ENCODE data around the gene ZBTB40.

The ZBTB40 gene

DNA sequence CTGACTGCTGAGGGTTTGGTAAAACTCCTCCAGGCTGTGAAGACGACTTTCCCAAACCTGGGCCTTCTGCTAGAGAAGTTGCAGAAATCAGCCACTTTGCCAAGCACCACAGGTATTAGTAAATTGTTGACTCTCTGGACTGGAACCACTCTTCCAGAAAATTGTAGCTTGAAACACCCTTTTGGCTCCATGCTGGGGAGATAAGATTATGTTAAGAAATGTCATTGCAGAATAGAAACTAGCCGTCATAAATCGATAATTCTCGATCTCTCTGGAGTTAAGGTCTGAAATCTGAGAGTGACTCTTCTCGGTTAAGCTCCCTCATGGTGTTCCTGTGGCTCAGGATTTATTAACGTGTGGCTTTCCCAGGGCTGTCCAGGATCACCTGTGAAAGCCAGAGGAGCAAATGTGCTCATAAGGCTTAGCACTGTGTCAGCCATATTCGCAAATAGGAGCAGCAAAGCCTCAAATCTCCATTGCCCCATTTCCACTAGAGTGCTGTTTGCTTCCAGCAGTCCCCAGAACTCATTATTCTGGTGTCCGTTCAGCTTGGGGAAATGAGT, 54.6 kb downstream of the ZBTB40 start:
- DNase-seq (ENCODE audit: low read depth, low spot score): no peak

DNA sequence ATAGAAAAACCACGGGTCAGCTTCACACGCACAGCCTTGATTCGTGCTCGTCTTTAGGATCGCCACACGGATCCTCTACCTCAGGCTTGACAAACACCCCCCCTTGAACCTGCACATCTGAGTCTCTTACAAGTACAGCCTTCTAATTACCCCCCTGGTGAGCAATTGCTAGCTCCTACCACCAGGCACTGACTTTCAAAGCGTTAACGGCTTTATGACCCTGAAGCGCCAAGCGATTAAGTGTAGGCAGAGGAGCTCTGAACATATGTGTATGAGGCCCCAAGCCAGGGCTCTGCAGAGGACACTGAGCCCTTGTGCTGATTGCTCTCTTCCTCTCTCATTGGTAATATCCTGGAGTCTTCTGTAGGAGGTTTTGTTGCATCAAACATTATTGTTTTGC, 55.9 kb downstream of the ZBTB40 start:
- DNase-seq (ENCODE audit: low read depth, low spot score): no peak

DNA sequence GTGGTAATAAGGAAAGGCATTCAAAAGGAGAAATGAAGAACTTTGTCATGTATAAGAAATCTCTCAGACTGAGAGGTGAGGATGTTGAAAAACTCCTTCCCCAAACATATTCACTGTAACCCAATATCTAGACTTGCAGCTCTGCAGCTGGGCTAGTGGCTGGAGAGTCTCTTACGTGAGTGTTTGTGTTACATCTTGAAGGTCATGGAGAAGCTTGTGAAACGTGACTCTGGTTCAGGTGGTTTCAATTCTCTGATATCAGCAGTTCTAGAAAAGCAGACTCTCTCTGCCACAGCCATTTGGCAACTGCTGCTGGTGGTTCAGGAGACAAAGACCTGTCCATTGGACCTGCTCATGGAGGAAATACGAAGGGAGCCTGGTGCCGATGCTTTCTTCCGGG, 56.7 kb downstream of the ZBTB40 start:
- no peak for DNase-seq (ENCODE audit: low read depth, low spot score)

DNA sequence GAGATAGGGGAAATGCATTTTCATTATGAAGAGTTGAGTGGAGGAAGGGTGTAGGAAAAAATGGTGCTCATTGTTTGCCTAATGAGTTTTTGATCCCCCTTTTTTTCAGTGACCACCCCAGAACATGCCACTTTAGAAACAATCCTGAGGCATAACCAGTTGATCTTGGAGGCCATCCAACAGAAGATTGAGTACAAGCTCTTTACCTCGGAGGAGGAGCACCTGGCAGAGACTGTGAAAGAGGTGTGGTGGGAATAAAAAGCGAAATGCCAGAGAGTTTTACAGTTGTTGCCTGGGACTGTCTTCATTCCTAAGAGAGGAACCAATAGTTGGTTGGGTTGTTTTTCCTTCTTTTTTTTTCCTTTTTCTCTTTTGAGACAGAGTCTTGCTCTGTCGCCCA, 57.3 kb downstream of the ZBTB40 start:
- no peak for DNase-seq (ENCODE audit: low read depth, low spot score)

DNA sequence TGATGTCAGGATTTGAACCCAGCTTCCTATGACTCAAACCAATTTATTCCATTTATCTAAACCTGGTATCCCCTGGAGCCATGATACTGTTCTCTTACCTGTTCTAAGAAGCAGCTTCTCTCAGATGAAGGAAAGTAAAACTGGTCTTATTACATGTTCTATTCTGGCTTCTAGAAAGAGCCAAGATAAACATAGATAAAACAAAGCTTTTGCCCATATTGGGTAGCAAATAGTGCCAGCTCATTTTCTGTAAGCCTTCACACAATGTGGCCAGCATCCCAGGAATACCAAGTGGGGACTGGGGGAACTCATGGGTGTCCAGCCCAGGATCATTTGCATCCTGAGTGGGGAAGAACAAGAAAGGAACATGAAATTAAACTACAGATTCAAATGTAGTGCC, 58.2 kb downstream of the ZBTB40 start:
- DNase-seq (ENCODE audit: low read depth, low spot score): no peak

DNA sequence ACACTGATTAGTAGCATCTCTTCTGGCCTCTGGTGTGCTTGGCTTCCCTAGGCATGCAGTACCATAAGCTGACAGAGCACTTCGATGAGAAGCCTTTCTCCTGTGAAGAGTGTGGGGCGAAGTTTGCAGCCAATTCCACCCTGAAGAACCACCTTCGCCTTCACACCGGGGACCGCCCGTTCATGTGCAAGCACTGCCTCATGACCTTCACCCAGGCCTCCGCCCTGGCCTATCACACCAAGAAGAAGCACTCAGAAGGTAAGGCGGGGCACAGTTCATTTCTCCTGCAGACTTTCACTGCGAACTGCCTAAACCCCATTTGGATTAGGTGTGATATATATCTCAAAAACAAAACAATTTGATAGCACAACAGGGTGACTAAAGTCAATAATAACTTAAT, 61.2 kb downstream of the ZBTB40 start:
- no peak for DNase-seq (ENCODE audit: low read depth, low spot score)

DNA sequence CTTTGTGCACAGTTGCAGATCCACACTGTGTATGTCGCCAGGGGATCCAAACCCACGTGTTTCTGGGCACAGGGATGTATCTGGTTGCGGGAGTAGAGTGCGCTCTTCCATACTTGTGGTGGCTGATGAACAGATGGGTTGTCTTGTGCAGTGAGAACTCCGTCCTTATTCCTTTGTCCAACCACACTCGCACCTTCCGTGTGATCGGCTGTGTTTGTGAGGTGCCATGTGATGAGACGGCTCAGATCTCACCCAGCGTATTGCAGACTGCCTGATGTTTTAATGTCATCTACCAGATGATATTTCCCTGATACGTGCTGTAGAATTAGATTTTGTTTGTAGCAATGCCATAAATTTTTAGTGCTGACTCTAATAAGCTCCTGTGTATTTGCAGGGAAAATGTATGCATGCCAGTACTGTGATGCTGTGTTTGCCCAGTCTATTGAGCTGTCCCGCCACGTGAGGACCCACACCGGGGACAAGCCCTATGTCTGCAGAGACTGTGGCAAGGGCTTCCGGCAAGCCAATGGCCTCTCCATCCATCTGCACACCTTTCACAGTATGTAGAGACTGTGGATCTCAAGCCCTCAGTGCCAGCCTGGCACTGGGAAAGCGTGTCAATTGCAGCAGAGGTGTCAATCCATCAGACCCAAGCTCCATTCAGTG, 65.4 kb downstream of the ZBTB40 start:
- no peak for DNase-seq (ENCODE audit: low read depth, low spot score)

DNA sequence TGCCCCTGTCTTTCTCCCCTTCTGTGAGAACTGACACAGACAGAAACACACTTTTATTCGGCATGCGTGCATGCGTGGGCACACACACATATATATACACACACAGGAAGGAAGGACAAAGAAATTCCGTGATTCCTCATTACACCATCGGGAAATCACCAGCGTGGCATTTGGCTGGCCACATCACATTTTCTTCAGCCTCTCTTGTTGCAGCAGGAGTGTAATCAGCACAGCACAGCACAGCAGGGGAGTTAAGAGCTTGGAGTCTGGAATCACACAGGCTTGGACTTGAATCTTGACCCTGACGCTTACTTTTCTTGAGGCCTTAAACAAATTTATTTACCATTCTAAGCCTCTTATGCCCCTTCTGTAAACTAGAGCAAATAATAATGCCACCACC, 66.3 kb downstream of the ZBTB40 start:
- DNase-seq (ENCODE audit: low read depth, low spot score): no peak

DNA sequence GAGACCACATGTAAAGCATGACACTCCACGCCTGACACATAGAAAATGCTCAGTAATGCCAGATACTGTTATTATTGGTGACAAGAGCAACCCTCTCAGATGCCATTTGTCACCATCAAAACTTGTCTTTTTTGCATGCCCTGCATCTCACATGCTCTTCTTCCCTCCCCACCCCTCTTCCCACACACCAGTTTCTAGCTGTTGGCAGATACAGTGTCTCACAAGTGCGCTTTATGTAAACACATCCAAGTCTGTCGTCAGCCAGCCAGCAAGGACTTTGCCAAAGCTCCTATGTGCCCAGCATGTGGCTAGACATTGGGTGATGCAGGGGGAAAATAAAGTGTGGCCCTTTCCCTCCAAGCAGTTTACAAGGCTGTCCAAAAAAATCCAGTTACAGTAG, 66.7 kb downstream of the ZBTB40 start:
- no peak for DNase-seq (ENCODE audit: low read depth, low spot score)

DNA sequence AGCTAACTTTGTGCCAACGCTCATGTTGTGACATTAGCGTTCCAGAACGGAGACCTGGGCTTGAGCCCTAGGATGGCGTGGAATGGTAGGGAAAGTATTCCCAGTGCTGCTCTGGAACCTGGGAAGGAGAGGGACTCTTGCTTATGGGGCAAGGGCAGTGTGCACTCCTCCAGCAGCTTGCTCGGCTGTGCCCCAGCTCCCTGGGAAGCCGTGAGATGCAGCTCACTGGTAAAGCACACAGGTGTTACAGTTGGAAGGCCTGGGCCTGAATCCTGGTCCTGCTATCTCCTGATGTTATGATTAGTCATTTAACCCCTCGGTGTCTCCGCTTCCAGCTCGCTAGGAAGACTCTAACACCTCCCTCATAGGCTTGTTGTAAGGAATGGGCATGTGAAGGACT, 69.2 kb downstream of the ZBTB40 start:
- no peak for DNase-seq (ENCODE audit: low read depth, low spot score)

DNA sequence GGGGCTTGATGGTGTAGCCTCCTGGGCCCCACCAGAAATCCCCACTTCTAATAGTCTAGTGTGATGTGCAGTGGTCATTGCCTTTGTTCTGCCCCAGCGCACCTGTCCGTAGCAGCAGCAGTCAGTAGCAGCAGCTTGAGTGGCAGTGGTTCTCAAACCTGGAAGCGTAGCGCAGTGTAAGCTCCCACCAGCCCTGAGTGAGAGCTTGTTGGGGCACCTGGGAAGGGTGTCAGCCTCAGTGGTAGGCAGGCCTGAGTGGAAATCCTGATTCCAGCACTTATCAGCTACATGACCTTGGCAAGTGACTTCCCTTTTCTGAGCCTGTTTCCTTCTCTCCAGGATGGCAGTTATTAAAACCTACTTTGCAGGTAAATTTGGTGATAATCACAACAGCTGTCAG, 70.0 kb downstream of the ZBTB40 start:
- DNase-seq (ENCODE audit: low read depth, low spot score): no peak

DNA sequence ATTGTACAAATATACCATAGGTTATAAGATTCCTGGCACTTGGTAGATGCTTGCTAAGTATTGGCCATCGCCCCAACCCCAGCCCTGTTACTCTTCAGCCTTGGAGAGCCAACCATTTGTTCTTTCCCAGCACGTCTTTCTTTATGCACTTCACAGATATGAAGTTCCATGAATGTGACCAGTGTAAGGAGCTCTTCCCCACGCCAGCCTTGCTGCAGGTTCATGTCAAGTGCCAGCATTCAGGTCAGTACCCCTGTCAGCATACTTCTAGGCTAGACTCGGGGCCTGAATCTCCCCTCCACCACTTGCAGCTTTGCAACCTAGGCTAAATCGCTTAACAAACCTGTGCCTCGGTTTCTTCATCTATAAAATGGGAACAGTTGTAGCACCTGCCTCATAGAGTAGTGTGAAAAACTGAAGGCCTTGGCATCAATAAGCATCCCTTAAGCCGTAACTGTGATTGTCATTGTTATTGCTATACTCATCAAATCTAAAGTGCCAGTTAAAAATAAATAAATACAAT, 70.6 kb downstream of the ZBTB40 start:
- no peak for DNase-seq (ENCODE audit: low read depth, low spot score)

DNA sequence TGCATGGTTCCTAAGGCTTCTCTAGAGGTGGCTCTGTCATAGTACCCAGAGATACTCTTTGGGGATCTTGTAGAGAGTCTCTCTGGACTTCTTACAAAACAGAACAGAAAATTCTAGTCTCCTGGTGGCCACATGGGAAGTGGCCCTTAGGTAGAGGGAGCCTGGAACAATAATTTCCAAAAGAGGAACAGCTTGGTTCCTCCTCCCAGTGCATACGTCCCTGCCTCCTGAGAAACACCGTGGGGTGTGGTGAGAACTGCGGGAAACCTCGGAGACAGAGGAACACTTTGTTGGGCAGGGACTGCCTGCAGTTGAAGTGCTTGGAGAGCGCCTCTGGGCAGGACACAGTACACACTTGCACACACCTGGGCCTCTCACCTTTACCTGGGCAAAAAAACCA, 72.8 kb downstream of the ZBTB40 start:
- DNase-seq (ENCODE audit: low read depth, low spot score): no peak

DNA sequence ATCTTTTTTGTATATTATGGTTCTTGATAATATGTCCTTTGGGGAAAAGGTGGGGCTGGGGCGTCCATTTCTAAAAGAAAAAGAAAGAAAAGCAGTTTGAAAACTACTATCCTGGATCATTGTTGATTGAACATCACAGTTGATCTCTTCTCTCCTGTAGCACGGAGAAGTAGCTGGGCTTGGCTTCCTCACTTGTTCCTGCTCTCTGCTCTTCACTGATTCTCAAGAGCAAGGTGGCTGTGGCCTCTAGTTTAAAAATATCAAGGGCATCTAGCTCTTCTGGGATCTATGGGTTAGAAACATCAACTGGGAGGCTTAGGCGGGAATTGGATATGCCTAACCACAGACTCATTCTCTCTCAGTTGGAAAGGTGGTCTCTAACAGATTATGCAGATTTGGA, 73.6 kb downstream of the ZBTB40 start:
- no peak for DNase-seq (ENCODE audit: low read depth, low spot score)

DNA sequence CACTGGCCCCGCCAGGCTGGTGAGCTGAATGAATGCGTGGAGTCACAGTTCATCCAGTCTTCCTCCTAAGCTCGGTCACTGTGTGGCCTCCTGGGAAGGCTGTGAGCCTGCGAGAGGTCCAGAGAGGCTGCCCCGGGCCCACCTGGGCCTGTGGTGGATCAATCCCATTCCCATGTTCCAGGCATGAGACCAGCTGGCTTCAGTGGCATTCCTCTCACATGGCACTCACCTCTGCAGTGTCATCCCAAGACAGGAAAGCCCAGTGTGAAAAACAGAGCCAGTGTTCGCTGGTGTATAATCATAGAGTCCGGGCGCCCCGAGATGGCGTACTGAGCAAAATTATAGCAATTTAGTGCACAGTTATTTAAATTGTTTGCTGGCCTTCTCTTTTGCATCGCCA, 74.0 kb downstream of the ZBTB40 start:
- DNase-seq (ENCODE audit: low read depth, low spot score): no peak

DNA sequence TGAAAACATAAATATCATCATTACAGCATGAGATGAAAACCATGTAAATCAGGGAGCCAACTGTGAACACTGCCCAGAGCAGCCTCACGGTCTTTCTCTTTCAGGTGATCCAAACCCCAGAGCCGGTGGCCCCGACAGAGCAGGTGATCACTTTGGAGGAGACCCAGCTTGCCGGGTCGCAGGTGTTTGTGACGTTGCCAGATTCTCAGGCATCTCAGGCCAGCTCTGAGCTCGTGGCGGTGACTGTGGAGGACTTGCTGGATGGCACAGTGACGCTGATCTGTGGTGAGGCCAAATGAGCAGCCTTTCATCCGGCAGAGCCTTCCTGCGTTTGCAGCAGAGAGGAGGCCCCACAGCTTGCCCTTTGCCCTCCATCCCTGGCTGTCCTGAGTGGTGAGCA, 74.4 kb downstream of the ZBTB40 start:
- DNase-seq (ENCODE audit: low read depth, low spot score): no peak

DNA sequence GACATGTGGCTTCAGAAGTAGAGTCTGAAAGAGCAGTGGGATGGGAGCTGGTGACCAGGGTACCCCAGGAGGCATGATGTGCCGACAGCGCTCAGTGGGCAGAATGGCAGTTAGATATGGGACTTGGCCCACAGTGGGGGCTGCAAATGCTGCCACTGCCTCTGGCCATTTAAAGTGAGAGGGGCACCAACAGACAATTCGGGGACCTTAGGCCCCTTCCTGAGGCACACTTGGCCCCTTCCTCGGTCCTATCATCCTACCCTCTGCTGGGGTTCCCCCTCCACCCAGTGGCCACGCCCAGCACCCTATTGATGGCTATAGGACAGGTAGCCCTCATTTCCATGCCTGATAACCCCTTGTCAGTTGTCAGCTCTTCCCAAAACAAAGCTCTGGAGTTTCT, 75.0 kb downstream of the ZBTB40 start:
- DNase-seq (ENCODE audit: low read depth, low spot score): no peak

DNA sequence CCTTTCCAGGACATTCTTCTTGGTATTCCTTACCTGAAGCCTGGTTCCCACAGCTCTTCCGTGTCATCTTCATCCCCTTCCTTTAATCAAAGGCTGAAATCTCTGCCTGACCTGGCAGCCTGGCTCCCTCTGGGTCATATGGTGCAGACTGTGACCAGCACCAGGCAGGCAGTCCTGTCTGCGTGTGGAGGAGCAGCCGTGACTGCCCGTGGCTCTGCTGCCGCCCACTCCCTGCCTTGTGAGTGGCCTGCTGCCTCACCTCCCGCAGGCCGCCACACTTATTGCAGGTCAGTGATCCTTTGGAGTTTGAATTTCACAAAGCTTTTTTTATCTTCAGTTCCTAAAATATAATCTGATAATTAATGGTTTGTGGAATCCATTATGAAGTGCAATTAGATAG, 75.5 kb downstream of the ZBTB40 start:
- DNase-seq (ENCODE audit: low read depth, low spot score): no peak

DNA sequence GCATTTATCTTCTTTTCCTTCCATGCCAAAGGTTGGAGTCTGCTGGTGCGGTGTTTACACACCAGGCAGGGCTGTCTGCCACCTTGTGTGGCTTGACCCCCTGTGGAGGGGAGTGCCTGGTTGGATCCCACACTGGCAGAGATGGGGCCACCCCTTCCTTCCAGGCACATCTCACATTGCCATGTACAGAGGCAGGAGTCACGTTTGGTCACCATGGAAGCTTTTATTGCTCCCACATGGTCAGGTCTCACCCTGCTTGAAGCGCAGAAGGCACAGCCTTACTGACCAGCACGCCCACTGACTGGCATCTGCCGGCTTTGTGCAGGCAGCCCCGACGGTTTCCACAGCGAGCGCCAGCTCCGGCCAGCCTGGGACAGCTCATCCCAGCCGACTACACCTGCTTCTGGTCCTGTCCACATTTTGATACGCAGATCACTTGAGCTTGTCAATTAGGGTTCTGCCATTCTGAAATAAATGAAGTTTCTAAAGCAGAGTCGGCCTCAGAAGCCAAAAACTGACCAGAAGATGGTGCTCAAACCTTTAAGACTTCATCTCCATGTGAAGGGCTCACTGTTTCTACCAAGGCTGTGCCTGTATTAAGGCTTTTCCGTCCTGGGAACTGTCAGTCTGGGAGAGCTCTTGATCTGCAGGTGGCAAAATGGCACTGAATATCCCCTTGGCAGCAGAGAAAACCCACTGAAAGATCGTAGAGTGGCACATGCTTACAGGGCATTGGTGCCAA, 76.1 kb downstream of the ZBTB40 start:
- DNase-seq (ENCODE audit: low read depth, low spot score): no peak

DNA sequence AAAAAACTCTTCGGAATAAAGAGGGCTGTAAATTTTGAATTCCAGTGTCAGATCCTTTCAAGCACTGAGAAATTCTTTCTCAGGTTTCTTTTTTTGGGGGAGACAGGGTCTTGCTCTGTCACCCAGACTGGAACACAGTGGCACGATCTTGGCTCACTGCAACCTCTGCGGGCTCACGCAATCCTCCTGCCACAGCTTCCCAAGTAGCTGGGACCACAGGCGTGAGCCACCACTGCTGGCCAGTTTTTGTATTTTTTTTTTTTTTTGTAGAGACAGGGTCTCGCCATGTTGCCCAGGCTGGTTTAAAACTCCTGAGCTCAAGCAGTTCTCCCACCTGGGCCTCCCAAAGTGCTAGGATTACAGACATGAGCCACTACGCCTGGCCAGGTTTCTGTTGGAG, 76.8 kb downstream of the ZBTB40 start:
- DNase-seq (ENCODE audit: low read depth, low spot score): no peak

DNA sequence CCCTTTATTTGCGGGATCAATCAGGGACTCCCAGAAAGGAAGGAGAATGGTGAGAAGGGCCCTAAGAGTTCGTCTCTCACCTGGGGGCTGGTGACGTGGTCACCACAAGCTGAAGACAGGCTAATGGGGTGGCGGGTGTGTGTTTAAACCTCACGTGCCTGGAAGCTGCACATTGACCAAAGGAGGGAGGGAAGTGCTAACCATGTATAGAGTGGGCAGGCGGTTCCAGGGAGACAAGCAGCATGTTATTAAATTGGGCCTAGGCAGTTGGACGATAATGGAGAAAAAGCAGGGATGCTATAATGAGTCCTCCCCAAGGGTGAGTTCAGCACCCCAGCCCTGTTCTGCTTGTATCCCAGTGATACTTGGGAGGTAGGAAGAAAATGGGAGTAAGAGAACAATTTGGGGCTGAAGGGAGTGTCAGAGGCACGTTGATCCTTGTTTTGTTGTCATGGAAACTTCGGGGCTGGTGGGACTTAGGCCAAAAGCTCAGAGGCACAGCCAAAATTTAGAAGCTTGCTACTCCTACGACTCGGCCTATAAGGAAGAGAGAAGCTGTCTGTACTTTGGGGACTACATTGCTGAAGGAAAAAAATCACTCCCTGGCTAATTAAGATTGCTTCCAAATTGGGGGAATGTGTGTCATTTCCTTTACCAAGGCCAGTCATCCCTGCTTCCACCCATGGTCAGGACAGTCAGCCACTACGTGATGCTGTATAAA, 78.4 kb downstream of the ZBTB40 start:
- no peak for DNase-seq (ENCODE audit: low read depth, low spot score)

DNA sequence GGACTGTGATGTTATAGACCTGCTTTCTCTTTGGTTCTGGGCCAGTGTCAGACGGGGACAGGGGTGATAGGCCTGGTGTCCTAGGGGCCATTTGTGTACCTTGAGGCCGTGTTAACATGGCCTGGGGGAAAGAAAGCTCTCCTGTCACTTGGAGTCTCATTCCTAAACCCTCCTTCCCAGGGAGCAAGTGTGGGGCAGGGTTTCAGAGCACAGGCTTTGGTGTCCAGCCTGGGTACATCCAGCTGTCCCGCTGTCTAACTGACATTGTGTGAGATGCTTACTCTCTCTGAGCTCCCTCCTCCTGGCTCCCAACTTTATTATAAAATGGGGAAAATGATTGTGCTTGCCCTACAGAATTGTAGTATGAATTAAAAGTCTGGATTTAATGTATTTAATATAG, 79.1 kb downstream of the ZBTB40 start:
- DNase-seq (ENCODE audit: low read depth, low spot score): no peak

All from activated naive CD8-positive, alpha-beta T cell treated with anti-CD3 and anti-CD28 coated beads, Interleukin-2, amount 50 U/mL, for 16 hours (primary cell).